Activated CD4-positive, alpha-beta memory T cell treated with anti-CD3 and anti-CD28 coated beads for 36 hours (primary cell): Measurements from ENCODE around the gene THBS3. TPM values are rescaled to one million over a fixed set of nuclear protein-coding genes. Genes with fewer than 3 reads are reported as not detected.
"Not testable (repeated sequence)": the region's sequence is repeated elsewhere in the genome, so short reads cannot be mapped to it uniquely, and the experiment has no call there.

ENCODE experiments used
- CTCF ChIA-PET: fragments of 350-600 bp; sonication (Branson Sonifier 250); formaldehyde crosslinking; loops from one replicate; lab custom pipeline; 2021; ENCODE audit warnings: antibody characterized with exemption, inconsistent platforms; lab: Charles Lee
- POLR2A ChIA-PET: fragments of 350-600 bp; sonication (Branson Sonifier 250); formaldehyde crosslinking; loops from one replicate; lab custom pipeline; 2021; ENCODE audit warnings: antibody characterized with exemption; lab: Charles Lee
- DNase-seq: peaks from one replicate; pipeline ENCODE4 v3.0.0-alpha.2; 2020
- H3K27ac Mint-ChIP-seq: one replicate; pipeline ENCODE4 v1.8.0; 2021; ENCODE audit warnings: mixed read lengths
- H3K27me3 Mint-ChIP-seq: one replicate; pipeline ENCODE4 v1.8.0; 2021; ENCODE audit warnings: mixed read lengths
- H3K36me3 Mint-ChIP-seq: one replicate; pipeline ENCODE4 v1.8.0; 2021; ENCODE audit warnings: mixed read lengths
- H3K4me1 Mint-ChIP-seq: one replicate; pipeline ENCODE4 v1.8.0; 2021; ENCODE audit warnings: low read depth, mixed read lengths
- H3K4me3 Mint-ChIP-seq: one replicate; pipeline ENCODE4 v1.8.0; 2021; ENCODE audit warnings: mild to moderate bottlenecking, mixed read lengths
- H3K9me3 Mint-ChIP-seq: one replicate; pipeline ENCODE4 v1.8.0; 2021; ENCODE audit warnings: mixed read lengths
- intact Hi-C: fragments of 100-400 bp; cut with micrococcal nuclease; formaldehyde crosslinking; loops from one replicate; pipeline ENCODE4 v1.15.1; 2023
- total RNA-seq, 2 experiments: library from RNA; stranded (reverse); gene quantifications; one replicate each; pipeline ENCODE4 v1.2.3, GENCODE V29; 2021

Gene THBS3
- total RNA-seq, 2 experiments from 2014 or later, result 15.6 to 17.3 TPM

DNA sequence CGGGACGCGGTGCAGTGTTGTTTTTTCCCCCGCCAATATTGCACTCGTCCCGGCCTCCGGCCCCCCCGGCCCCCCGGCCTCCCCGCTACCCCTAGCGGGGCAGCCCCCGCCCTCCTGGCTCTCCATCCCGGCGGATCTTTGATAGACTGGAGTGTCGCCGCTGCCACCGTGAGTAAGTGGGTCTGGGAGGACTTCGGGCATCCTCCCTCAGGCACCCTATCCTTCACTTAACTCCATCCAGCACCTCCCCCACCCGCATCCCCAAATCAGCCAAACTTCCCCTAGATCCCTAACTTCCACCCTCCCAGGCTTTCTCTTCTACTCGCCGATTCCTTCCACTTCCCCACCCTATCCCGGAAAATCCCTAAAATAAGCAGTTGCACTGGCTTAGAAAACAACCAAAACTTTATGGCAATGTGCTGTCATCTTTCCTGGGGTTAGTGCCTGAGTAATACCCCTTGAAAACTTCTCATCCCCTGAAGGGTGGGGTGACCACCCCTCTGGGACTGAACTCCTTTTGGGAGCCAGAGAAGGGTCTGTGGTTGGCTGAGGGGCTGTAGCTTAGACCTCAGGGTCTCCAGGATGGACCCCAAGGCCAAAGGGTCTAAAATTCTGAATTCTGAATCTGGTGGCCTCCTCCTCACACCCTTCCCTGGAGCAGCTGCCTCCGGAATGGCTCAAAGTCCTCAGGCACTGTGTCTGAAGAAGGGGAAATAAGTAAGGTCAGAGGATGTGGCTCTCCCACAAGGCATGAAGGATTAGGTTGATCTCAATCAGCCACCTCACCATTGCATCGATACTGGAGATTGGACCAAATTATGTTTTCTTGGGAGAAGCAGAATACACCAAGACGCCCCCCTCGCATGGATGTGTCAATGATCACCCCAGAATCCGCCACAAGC, 12.2 kb downstream of the THBS3 start:
- DNase-seq, result no peak
- ChIA-PET CTCF (interaction anchor here (1.0 to 6.4 kb wide), 8 partner anchors 12 to 110 kb away, joined by 3 to 201 read pairs (median 20); partner anchors contain the start of genes KRTCAP2, MTX1, THBS3 and TRIM46), POLR2A (interaction anchor here (1.8 to 4.0 kb wide), 8 partner anchors 11 to 66 kb away, joined by 6 to 70 read pairs (median 10); partner anchors contain the start of genes KRTCAP2, MTX1, SCAMP3 and THBS3)
- Mint-ChIP-seq H3K27ac (peak overlapping the region; percentile 72), H3K4me1 (peaks cover 25% of the 10 kb centered on the region), H3K9me3 (no peaks in the 10 kb centered on the region), H3K4me3 (peak overlapping the region; percentile 78), H3K27me3 (no peaks in the 10 kb centered on the region), H3K36me3 (peaks cover 4% of the 10 kb centered on the region)
- intact Hi-C loops, result loop anchor here (2.0 kb wide), 1 partner anchor 13 kb away; the partner anchor contains the start of gene MTX1

DNA sequence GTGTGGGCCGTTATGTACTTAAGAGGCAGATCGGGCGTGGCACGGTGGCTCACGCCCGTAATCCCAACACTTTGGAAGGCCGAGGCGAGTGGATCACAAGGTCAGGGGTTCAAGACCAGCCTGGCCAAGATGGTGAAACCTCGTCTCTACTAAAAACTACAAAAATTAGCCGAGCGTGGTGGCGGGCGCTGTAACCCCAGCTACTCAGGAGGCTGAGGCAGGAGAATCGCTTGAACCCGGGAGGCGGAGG, 13.8 kb downstream of the THBS3 start:
- not testable (repeated sequence) for H3K27me3 Mint-ChIP-seq, H3K36me3 Mint-ChIP-seq, DNase-seq, H3K9me3 Mint-ChIP-seq
- intact Hi-C loops, result loop anchor here (2.0 to 5.0 kb wide), 7 partner anchors 15 to 663 kb away; partner anchors contain the start of genes DAP3, GON4L, KRTCAP2 and MTX1
- ChIA-PET POLR2A (interaction anchor here (1.0 to 4.0 kb wide), 12 partner anchors 9 to 238 kb away, joined by 3 to 70 read pairs (median 8); partner anchors contain the start of genes KRTCAP2, MTX1, PBXIP1 and SCAMP3), CTCF (interaction anchor here (0.8 to 6.4 kb wide), 19 partner anchors 8 to 195 kb away, joined by 3 to 201 read pairs (median 8); partner anchors contain the start of genes ADAM15, ENTREP3, KRTCAP2 and MTX1)
- Mint-ChIP-seq H3K4me1 (peaks cover 25% of the 10 kb centered on the region), H3K27ac (peak overlapping the region; percentile 96), H3K4me3 (peak overlapping the region; percentile 86)

DNA sequence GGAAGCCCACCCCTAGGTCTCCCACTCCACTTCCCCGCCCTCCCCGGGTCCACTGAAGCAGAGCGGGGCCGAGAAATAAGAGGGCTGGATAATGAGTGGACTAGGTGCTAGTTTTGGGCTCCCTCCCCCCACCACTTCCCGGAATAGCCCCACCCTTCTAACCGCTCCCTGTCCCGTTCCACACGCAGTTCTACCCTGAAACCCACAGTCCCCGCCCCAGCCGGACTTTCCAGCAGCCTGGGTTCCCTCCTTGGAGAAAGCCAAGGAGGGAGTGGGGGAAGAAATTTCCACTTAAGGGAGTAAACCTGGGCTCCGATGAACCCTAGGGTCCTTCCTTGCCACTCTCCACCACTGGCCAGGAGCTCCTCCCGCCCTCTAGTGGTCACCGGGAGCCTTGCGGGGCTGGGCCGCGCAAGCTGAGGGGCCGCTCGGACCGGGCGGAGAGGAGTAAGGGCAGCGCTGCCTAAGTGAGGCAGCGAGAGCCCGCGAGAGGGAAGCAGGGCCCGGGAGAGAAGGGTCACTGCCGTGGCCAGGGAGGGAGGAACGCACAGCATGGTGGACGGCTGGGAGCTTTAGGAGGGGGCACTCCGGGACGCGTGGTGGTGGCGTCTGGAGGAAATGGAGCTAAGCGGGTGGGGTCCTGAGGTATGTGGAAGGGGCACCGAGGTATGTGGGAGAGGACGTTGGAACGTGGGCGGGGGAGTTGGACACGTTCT, 14.3 kb downstream of the THBS3 start:
- Mint-ChIP-seq H3K4me3 (peak overlapping the region; percentile 86), H3K27me3 (no peaks in the 10 kb centered on the region), H3K9me3 (no peaks in the 10 kb centered on the region), H3K4me1 (peaks cover 25% of the 10 kb centered on the region), H3K27ac (peak overlapping the region; percentile 96), H3K36me3 (peaks cover 4% of the 10 kb centered on the region)
- DNase-seq, result peak; percentile 87
- POLR2A ChIA-PET, result interaction anchor here (1.0 to 4.0 kb wide), 12 partner anchors 9 to 238 kb away, joined by 3 to 70 read pairs (median 8); partner anchors contain the start of genes KRTCAP2, MTX1, PBXIP1 and SCAMP3
- CTCF ChIA-PET, result interaction anchor here (0.8 to 6.4 kb wide), 20 partner anchors 8 to 195 kb away, joined by 3 to 201 read pairs (median 7); partner anchors contain the start of genes ADAM15, ENTREP3, KRTCAP2 and MTX1
- intact Hi-C loops, result loop anchor here (2.0 to 5.0 kb wide), 6 partner anchors 21 to 664 kb away; partner anchors contain the start of genes DAP3, GON4L, KRTCAP2 and RUSC1

DNA sequence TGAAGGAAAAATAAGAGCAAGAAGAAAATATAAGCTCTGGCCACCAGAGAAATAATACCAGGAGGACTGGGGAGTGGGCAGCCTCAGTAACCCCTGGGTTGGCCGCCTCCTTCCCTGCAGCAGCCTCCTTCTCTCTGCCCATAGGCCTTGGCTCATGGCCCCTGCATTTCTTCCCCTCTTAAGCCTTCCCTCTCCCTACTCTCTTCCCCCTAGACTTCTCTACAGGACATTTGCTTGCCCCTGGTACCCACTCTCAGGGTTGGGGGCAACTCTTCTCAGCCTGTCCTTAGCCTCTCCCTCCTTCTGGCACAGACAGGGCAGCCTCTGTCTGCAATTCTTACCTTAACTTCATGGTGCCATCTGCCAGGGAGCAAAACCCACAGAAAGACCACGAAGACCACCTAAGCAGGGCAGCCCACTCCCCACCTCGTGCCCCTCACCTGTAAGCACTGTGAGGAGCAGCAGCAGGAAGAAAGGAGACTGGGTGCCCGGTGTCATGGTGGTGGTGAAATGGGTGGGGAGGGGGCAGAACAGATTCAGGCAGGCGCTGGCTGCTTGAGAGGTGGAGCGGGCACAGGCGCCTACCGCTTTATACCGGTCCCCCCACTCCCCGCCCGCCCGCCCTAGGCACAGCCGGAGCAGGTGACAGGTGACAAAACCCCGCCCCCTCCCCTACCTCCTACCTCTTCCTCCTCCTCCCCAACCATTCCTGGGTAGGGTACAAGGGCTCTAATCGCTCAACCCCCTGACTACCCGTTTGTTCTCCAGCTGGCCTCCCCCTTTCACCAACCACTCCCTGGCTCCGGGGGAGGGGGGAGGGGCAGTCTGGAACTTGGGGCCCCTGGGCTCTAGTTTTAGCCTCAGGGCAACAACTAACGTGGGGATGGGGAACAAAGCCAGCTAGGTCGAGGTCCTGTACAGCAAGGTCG, 15.1 kb downstream of the THBS3 start:
- ChIA-PET CTCF (interaction anchor here (1.0 to 6.4 kb wide), 17 partner anchors 7 to 142 kb away, joined by 3 to 201 read pairs (median 8); partner anchors contain the start of genes ADAM15, ENTREP3, KRTCAP2 and MTX1), POLR2A (interaction anchor here (1.0 to 4.0 kb wide), 8 partner anchors 8 to 69 kb away, joined by 4 to 70 read pairs (median 10); partner anchors contain the start of genes KRTCAP2, MTX1, SCAMP3 and THBS3)
- peak; percentile 63 for DNase-seq
- Mint-ChIP-seq H3K36me3 (no peaks in the 10 kb centered on the region), H3K4me3 (peak overlapping the region; percentile 86), H3K4me1 (peaks cover 28% of the 10 kb centered on the region), H3K27ac (peak overlapping the region; percentile 96), H3K27me3 (no peaks in the 10 kb centered on the region), H3K9me3 (no peaks in the 10 kb centered on the region)
- intact Hi-C loops, result loop anchor here (2.0 to 5.0 kb wide), 6 partner anchors 20 to 665 kb away; partner anchors contain the start of genes DAP3, GON4L, KRTCAP2 and RUSC1

DNA sequence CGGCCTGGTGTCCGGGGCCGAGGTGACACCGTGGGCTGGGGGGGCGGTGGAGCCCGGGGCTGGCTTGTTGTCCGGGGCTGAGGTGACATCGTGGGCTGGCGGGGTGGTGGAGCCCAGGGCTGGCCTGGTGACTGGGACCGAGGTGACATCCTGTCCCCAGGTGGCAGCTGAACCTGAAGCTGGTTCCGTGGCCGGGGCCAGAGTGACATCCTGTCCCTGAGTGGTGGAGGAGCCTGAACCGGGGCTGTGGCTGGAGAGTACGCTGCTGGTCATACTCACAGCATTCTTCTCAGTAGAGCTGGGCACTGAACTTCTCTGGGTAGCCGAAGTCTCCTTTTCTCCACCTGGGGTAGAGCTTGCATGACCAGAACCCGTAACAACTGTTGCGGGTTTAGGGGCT, 15.8 kb downstream of the THBS3 start:
- Mint-ChIP-seq H3K36me3 (no peaks in the 10 kb centered on the region), H3K27ac (peak overlapping the region; percentile 78), H3K4me3 (no peak overlapping the region), H3K27me3 (no peaks in the 10 kb centered on the region), H3K9me3 (no peaks in the 10 kb centered on the region), H3K4me1 (peaks cover 28% of the 10 kb centered on the region)
- ChIA-PET CTCF (interaction anchor here (4.8 to 6.4 kb wide), 2 partner anchors 16 to 17 kb away, joined by 77 to 201 read pairs; partner anchors contain the start of genes KRTCAP2, MTX1, THBS3 and TRIM46), POLR2A (interaction anchor here (3.7 kb wide), 1 partner anchor 16 kb away, joined by 70 read pairs; the partner anchor contains the start of genes KRTCAP2 and TRIM46)
- intact Hi-C loops, result loop anchor here (2.0 to 5.0 kb wide), 6 partner anchors 19 to 665 kb away; partner anchors contain the start of genes DAP3, GON4L, KRTCAP2 and RUSC1
- no peak for DNase-seq

DNA sequence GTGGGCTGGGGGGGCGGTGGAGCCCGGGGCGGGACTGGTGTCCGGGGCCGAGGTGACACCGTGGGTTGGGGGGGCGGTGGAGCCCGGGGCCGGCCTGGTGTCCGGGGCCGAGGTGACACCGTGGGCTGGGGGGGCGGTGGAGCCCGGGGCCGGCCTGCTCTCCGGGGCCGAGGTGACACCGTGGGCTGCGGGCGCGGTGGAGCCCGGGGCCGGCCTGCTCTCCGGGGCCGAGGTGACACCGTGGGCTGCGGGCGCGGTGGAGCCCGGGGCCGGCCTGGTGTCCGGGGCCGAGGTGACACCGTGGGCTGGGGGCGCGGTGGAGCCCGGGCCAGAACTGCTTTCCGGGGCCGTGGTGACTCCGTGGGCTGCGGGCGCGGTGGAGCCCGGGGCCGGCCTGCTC, 17.8 kb downstream of the THBS3 start:
- H3K9me3 Mint-ChIP-seq, H3K27me3 Mint-ChIP-seq, DNase-seq, POLR2A ChIA-PET, H3K27ac Mint-ChIP-seq, H3K4me3 Mint-ChIP-seq, H3K36me3 Mint-ChIP-seq, CTCF ChIA-PET: not testable (repeated sequence)
- peaks cover 21% of the 10 kb centered on the region for H3K4me1 Mint-ChIP-seq
- intact Hi-C loops, result loop anchor here (5.0 kb wide), 5 partner anchors 37 to 667 kb away; partner anchors contain the start of genes DAP3, GON4L, RUSC1 and SYT11

DNA sequence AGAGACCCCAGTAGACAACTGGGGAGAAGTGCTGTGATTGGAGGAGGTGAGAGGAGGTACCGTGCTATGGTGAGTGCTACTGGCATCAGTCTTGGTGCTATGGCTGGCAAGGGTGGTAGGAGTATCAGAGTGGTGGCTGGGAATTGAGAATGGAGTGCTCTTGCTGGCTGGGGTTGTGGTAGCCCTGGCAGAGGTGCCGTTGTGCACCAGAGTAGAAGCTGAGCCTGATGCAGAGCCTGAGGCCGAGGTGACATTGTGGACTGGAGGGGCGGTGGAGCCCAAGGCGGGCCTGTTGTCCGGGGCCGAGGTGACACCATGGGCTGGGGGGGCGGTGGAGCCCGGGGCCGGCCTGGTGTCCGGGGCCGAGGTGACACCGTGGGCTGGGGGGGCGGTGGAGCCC, 19.4 kb downstream of the THBS3 start:
- no peaks in the 10 kb centered on the region for H3K9me3 Mint-ChIP-seq
- no peaks in the 10 kb centered on the region for H3K27me3 Mint-ChIP-seq
- peaks cover 11% of the 10 kb centered on the region for H3K4me1 Mint-ChIP-seq
- H3K27ac Mint-ChIP-seq, result peak overlapping the region; percentile 31
- intact Hi-C loops, result no loop called here
- H3K4me3 Mint-ChIP-seq, result no peak overlapping the region
- DNase-seq, result no peak
- CTCF ChIA-PET, result interaction anchor here (0.7 kb wide), 1 partner anchor 15 kb away, joined by 3 read pairs; the partner anchor contains the start of gene KRTCAP2
- POLR2A ChIA-PET, result no interaction called here
- no peaks in the 10 kb centered on the region for H3K36me3 Mint-ChIP-seq

DNA sequence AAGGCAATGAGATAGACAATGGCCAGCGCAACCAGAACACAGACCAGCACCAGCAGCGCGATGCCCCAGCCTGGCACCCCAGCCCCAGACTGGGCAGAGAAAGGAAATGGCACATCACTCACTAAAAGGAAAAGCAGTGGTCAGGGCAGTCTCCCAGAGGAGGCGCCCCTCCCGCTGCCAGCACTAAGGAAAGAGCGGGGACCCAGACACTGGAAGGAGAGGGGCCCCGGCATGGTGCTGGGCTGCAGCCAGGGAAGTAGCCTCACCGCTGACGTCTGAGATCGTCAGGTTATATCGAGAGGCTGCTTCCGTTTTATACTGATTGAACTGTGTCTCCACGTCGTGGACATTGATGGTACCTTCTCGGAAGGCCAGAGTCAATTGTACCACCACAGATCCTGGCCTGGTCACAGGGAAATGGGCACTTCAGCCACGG, 20.2 kb downstream of the THBS3 start:
- POLR2A ChIA-PET, result no interaction called here
- H3K4me1 Mint-ChIP-seq, result peaks cover 5% of the 10 kb centered on the region

DNA sequence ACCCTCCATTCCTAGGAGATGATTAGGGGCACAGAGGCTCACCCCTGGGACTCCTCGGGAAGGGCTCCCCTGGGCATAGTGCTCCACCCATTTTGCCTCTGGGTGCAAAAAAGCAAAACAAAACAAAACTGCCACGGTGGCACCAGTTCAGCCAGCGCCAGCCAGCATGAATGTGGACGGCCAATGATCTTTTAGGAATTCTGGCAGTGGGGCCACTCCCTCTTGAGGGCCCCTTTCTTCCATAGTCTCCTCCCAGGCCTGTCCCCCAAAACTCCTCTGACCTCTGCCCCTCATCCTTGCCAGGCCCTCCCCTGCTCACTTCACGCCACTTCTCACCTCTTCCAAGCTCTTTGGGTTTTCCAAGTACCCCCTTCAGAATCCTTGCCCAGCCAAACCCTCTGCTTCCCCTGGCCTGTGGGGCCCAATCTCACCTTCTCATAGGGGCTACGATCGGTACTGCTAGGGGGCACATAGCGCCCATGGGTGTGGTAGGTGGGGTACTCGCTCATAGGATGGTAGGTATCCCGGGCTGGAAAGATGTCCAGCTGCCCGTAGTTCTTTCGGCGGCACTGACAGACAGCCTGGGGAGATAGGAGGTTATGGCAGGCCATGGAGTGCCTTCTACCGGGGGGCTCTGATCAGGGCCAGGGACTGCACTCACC, 20.8 kb downstream of the THBS3 start:
- intact Hi-C loops, result no loop called here
- Mint-ChIP-seq H3K27me3 (no peaks in the 10 kb centered on the region), H3K36me3 (no peaks in the 10 kb centered on the region), H3K9me3 (no peaks in the 10 kb centered on the region), H3K4me3 (no peak overlapping the region), H3K4me1 (peaks cover 3% of the 10 kb centered on the region), H3K27ac (no peak overlapping the region)
- DNase-seq, result no peak
- ChIA-PET CTCF (no interaction called here), POLR2A (no interaction called here)

More for the DNA sequence above, 20.2 kb downstream of the THBS3 start:
- intact Hi-C loops, result no loop called here
- H3K27me3 Mint-ChIP-seq, result no peaks in the 10 kb centered on the region
- no peaks in the 10 kb centered on the region for H3K9me3 Mint-ChIP-seq
- no peaks in the 10 kb centered on the region for H3K36me3 Mint-ChIP-seq
- no peak overlapping the region for H3K4me3 Mint-ChIP-seq
- CTCF ChIA-PET, result interaction anchor here (0.7 kb wide), 1 partner anchor 15 kb away, joined by 3 read pairs; the partner anchor contains the start of gene KRTCAP2
- no peak for DNase-seq
- no peak overlapping the region for H3K27ac Mint-ChIP-seq
